ENCODE data around the gene TMEM243.
A peak's percentile ranks its signal among the peaks of the same experiment; 100 is the strongest.

Gene TMEM243

DNA sequence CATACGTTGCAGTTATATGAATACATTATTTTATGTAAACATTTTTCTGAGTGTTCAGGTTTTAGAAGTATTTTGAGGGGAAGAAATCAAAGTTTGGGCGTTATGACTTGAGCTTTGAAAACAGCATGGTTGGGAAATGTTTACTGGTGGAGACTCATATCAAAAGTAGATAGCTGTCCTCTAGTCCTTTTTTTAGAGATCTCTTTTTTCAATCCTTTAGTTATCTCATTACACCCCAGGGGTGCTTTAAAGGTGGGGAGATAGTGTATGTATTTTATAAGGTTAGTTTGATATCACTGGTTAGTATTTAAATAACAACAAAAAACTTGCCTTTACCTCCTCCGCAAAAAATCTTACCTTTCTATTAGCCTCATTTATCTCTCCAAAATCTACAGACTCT lies 65.0 kb downstream of the TMEM243 start:
- peak in 1 of 5 donors; percentile 12 for DNase-seq

DNA sequence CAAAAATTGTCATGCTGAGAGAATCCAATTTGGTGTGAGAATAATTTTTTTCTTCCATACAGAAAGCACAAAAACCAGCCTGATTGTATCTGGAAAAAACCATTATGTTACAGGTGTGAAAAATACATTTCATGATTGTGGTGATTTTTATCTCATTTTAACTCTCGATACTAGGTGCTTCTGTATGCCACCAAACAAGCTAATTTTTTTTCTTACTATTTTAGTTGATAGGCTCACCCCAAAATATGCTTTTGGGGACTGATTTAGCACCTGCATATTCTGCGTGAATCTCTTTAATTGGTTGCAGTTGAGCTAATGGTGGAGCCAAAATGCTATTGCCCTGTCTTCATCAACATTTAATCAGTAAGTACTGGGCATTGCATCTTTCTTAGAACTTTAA lies 65.4 kb downstream of the TMEM243 start:
- no peak for DNase-seq

DNA sequence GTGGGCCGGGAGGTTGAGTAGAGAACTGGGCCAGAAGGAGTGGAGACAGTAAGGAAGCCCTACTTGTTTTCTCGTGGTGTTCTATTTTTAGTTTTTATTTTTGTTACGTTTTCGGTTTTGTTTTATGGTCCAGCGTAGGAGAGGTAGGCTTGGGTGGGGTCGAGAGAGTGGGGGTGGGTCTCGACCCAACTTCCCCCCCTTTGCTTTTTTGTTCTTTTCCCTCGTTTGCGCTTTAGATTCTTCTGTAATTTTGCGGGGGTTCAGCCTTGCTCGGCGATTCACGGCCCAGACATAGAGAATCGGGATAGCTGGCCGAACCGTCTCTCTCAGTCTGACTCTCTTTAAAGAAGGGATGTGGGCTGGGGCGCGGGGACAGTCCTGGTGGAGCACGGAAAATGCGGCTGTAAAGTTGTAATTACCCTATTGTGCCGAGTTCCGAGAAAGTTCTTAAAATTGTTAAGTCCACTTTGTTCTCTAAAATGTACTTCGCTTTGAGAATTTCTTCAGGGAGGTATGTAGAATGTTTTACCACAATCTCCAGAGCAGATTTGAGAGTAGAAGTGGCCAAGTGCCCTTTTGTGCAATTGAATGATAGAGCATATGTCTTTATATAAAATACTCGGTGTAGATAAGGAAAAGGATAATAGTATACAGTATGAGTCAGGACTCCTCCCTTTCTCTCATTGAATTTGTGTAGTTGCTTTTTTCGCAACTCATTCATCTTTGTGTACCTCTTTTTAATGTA lies 66.5 kb downstream of the TMEM243 start:
- DNase-seq = peak in 4 of 5 donors; percentile 7 to 35 (median 8)

DNA sequence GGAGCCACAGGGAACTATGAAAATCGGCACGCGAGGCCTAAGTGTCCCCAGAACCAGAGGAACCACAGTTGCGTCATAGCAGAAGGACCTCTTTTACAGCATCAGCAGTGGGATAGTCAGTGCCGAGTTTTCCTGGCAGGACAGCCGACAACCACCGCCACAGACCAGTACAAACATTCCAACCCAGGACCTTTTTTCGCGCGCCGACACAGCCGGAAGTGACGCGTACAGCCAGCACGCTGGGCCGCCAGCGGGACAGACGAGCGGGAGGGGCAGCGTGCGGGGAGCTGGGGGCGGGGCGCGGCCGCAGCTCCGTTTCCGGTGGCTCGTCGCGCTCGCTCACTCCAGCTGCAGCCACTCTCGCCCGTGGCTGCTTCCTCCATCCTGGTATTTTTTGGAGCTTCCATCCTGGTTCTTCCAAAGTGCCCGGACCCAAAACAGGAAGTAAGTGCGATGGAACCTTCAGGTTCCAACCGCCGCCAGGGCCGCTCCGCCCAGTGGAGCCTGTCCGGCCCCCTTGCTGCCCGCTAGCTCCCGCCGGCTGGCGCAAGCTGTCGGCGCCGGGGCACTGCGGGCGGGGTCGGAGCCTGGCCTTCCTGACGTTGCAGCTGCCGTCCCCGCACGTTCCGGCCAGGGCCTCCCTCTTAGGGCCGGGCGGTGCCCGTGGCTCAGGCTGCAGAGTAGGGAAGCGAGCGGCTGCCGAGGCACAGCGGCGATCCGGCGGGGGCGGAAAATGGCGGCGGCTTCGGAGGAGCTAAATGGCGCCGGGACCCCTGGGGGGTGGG lies 67.2 kb downstream of the TMEM243 start, which contains the start of gene DMTF1:
TSS of gene DMTF1 (plus strand) at position 342 of the 785 bp plus-strand sequence. CDS start 12,489 bp downstream, outside the sequence.
- peak; percentile 75 to 91 (median 82) for DNase-seq

DNA sequence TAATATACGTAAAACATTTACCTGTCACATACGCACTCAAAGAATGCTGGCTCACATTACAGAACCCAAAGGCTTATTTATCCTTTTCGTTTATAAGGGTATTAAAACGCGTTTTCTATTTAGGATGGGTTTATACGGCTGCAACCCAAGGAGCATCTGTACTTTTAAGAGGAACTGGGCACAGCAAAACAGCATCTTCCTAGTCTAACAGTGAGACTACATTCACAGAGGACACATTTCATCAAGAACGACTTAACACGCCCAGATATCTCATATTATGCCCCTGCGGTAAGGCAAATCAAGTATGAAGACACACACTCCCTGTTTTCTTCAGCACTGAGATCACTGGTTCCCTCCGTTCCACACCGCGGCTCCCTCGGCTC lies 67.8 kb downstream of the TMEM243 start:
- no peak for DNase-seq

DNA sequence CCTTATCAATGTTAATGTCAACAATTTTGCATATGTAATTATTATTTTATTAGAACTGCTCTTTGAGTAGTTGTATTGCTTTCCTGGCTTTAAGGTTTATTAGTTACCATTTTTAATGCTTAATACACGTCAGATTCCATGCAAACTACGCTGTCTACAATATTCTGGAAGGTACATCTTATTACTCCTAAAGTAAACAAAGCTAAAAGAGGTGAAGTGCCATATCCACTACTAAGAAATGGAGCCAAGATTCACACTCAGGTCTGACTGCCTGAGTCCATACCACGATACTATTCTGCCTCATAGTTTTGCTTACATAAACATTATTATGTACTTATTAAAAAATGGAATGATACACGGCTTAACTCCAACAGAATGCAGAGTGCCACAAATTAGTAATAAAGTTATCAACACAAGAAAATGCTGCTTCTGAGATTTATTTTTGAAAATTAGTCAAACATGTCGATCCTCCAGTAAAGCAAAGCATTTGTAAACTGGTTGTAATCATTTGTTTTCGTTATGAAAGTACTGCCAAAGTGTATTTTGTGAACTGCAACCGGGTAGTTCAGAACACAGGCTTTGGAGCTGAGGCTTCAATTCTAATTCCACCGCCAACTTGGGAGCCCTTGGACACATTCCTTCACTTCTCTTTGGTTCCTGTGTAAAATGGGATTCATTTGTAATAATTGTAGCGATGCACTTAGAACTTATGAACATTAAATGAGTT lies 68.4 kb downstream of the TMEM243 start:
- no peak for DNase-seq

DNA sequence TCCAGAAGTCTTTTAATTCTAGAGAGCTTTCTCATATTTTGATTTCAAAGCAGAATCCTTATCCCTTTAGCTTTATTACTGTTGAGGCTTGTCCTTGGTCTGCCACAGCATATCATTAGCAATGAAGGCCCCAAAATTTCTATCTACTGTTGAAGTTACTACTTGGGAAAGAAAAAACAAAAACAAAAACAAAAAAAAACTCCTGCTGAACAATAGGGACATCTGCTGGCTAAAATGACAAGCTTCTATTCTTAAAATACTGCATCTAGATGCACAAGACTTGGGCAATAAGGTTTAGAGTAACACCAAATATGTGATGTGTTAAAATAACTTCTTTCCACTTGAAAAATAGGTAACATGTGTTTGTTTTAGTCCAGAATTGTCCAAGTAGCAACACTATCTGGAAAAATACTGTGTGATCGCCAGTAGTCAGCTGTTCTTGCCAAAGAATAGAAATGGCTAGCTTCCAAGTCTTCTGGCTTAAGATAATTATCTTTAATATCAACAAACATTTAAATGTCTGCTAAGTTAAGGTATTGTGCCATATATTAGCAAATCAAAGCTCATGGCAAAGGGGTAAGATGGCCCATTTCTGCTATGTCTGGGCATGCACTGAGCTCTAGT lies 71.1 kb downstream of the TMEM243 start:
- peak in 1 of 5 donors; percentile 17 for DNase-seq

DNA sequence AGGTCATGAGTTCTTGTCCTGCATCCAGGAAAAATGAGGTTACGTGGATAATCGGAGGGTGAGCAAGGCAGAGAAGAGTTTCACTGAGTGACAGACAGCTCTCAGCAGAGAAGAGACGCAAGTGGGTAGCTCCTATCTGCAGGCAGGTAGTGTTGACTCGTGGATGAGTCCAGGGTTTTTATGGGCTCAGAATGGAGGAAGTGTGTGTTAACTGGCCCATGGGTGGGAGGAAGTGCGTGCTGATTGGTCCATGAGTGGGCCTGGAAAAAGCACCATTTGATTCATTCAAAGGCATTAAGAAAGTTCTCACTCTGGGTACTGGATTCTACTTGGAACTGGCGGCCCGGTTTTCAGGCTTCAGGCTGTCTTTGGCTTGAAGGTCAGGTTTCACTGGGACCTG lies 72.0 kb downstream of the TMEM243 start:
- no peak for DNase-seq

DNA sequence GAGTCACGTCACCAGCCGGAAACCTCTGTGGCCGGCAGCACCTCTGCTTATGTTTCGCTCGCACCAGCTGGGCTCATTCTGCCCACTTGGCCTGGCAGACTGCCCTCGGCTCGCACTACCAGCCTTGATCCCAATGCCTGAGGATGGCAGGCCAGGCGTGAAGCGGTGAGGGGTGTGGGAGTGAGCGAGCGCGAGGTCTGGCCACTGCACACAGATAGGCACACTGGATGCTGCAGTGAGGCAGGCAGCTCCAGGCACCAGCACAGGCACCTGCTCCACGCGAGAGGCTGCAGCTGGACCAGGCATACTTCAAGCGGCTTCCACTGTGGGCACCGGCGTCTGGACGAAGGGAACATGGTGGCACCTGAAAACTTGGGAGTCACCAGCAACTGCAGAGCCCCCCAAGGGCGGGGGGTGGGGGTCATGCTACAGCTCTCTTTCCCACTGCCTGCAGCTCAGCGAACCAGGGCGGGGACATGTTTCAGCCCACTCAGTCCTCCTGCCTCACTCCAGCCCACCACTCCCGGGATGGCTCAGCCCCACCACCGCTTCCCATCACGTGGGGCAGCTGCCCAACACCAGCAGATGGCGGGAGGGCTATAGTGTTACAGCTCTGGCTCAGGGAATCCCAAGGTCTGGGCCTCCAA lies 72.7 kb downstream of the TMEM243 start:
- peak in 3 of 5 donors; percentile 2 to 10 (median 6) for DNase-seq
